Memory B cell (primary cell): ENCODE measurements around the gene PZP.
"Not testable (repeated sequence)": the region's sequence is repeated elsewhere in the genome, so short reads cannot be mapped to it uniquely, and the experiment has no call there.

ENCODE experiments used
- ATAC-seq: fragments of 150-1000 bp; cut with Tn5 transposase; 2 replicates; pipeline ENCODE4 v1.10.0; 2021; ENCODE audit warnings: low read depth, mild to moderate bottlenecking, moderate library complexity
- DNase-seq, 2 donors: peaks; one replicate each; pipeline ENCODE4 v3.0.0; 2022; ENCODE audit warnings: low spot score in 2 of 2
- H3K27ac Mint-ChIP-seq: one replicate; pipeline ENCODE4 v1.8.0; 2022; ENCODE audit warnings: mild to moderate bottlenecking, moderate library complexity, mixed read lengths
- H3K27me3 Mint-ChIP-seq: one replicate; pipeline ENCODE4 v1.8.0; 2022; ENCODE audit warnings: mixed read lengths
- H3K36me3 Mint-ChIP-seq: one replicate; pipeline ENCODE4 v1.8.0; 2022; ENCODE audit warnings: mild to moderate bottlenecking, mixed read lengths
- H3K4me1 Mint-ChIP-seq: one replicate; pipeline ENCODE4 v1.8.0; 2022; ENCODE audit warnings: mixed read lengths
- H3K4me3 Mint-ChIP-seq: one replicate; pipeline ENCODE4 v1.8.0; 2022; ENCODE audit warnings: mild to moderate bottlenecking, moderate library complexity, mixed read lengths
- H3K9me3 Mint-ChIP-seq: one replicate; pipeline ENCODE4 v1.8.0; 2022; ENCODE audit warnings: mixed read lengths

The PZP gene

GRCh38 chr12:9208229-9208628, at the start of gene PZP:
TSS of gene PZP (minus strand) at chr12:9208395. CDS start at chr12:9208341, 54 bp downstream.
- ATAC-seq (no peak), DNase-seq (no peak)
- Mint-ChIP-seq H3K27me3 (peaks cover 3% of the 10 kb centered on the region), H3K27ac (no peak within 1 kb of the TSS), H3K9me3 (peaks cover 3% of the 10 kb centered on the region), H3K4me1 (no peaks in the 10 kb centered on the region), H3K36me3 (peaks cover 1% of the 10 kb centered on the region), H3K4me3 (no peak within 1 kb of the TSS)

DNA sequence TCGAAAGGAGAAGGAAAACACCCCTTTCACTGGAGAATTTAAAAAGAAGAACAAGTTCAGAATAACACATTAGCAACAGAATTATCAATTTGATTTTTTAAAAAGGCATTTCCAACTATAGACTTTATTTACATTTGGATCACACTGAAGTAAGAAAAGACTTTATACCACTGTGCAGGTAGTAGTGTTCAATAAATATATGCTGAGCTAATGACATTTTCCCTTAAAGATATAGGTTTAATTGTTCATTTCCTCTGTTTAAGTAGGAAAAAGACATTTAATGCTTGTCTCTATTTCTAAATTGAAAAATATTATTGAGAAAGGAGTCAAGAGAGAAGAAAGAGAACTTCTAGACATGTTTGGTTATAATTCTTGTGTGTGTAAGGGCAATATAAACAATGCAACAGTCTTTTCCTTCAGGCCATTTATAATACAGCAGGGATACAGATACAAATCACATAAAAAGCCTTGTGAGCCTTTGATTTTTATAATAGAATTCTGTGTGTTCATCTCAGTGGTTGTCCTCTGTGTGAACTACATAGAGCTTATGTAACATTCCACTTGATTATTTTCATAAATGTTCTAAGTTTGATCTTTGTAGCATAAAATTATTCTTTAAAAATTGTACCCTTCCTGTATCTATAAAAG, 48.7 kb upstream of the PZP start:
- ATAC-seq, result no peak
- H3K4me3 Mint-ChIP-seq, result no peak overlapping the region
- no peaks in the 10 kb centered on the region for H3K4me1 Mint-ChIP-seq
- H3K27me3 Mint-ChIP-seq, result peaks cover 5% of the 10 kb centered on the region
- no peak overlapping the region for H3K27ac Mint-ChIP-seq
- H3K9me3 Mint-ChIP-seq, result peaks cover 5% of the 10 kb centered on the region
- peaks cover 2% of the 10 kb centered on the region for H3K36me3 Mint-ChIP-seq
- DNase-seq, result no peak

DNA sequence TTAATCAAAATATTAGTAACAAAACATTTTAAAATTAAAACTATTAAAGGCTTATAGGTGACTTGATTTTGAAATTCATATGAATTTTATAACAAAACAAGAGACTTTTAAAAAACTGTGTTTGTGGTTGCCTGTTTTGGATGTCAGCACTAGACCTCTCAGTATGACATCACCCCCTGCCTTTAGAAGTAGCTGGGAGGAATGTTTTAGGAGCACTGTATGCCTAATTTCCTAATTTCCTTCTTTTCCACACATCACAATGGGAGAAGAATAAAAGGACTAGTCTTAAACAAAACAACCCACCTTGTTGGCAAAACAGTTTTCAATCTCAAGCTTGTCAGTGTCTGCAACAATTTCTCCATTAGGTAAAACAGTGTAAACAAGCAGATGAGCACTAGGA, 48.1 kb upstream of the PZP start:
- Mint-ChIP-seq H3K36me3 (peaks cover 2% of the 10 kb centered on the region), H3K27ac (no peak overlapping the region), H3K9me3 (peaks cover 7% of the 10 kb centered on the region), H3K27me3 (peaks cover 7% of the 10 kb centered on the region), H3K4me3 (no peak overlapping the region), H3K4me1 (no peaks in the 10 kb centered on the region)
- DNase-seq, result no peak
- ATAC-seq, result no peak

- ATAC-seq (no peak), DNase-seq (no peak)
- Mint-ChIP-seq H3K4me1 (no peaks in the 10 kb centered on the region), H3K4me3 (no peak overlapping the region), H3K36me3 (peaks cover 2% of the 10 kb centered on the region), H3K27me3 (peaks cover 7% of the 10 kb centered on the region), H3K9me3 (peaks cover 7% of the 10 kb centered on the region), H3K27ac (no peak overlapping the region)
Observed at GRCh38 chr12:9255837-9256236, 47.6 kb upstream of the PZP start.

- no peak overlapping the region for H3K4me3 Mint-ChIP-seq
- peaks cover 2% of the 10 kb centered on the region for H3K36me3 Mint-ChIP-seq
- no peak for DNase-seq
- no peak for ATAC-seq
- peaks cover 17% of the 10 kb centered on the region for H3K27me3 Mint-ChIP-seq
- H3K27ac Mint-ChIP-seq, result no peak overlapping the region
- H3K9me3 Mint-ChIP-seq, result peaks cover 11% of the 10 kb centered on the region
- no peaks in the 10 kb centered on the region for H3K4me1 Mint-ChIP-seq
Observed at GRCh38 chr12:9253464-9253863, 45.3 kb upstream of the PZP start.

- not testable (repeated sequence) for H3K36me3 Mint-ChIP-seq, DNase-seq, H3K4me1 Mint-ChIP-seq, H3K27ac Mint-ChIP-seq, ATAC-seq, H3K4me3 Mint-ChIP-seq
- H3K27me3 Mint-ChIP-seq, result peaks cover 19% of the 10 kb centered on the region
- peaks cover 11% of the 10 kb centered on the region for H3K9me3 Mint-ChIP-seq
Observed at GRCh38 chr12:9252791-9253190, 44.6 kb upstream of the PZP start.

DNA sequence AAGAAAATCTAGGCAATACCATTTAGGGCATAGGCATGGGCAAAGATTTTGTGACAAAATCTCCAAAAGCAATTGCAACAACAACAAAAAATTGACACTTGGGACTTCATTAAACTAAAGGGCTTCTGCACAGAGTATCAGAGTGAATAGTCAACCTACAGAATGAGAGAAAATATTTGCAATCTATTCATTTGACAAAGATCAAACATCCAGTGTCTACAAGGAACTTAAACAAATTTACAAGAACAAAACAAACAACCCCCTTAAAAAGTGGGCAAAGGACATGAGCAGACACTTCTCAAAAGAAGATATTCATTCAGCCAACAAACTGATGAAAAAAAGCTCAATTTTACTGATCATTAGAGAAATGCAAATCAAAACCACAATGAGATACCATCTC, 44.1 kb upstream of the PZP start:
- Mint-ChIP-seq H3K4me1 (no peaks in the 10 kb centered on the region), H3K27me3 (peaks cover 19% of the 10 kb centered on the region), H3K36me3 (peaks cover 2% of the 10 kb centered on the region), H3K27ac (no peak overlapping the region), H3K9me3 (peaks cover 11% of the 10 kb centered on the region), H3K4me3 (no peak overlapping the region)
- ATAC-seq (no peak), DNase-seq (no peak)

GRCh38 chr12:9248435-9248834, 40.2 kb upstream of the PZP start:
- Mint-ChIP-seq H3K4me1 (peaks cover 4% of the 10 kb centered on the region), H3K27ac (no peak overlapping the region), H3K27me3 (peaks cover 25% of the 10 kb centered on the region), H3K9me3 (peaks cover 11% of the 10 kb centered on the region), H3K36me3 (peaks cover 2% of the 10 kb centered on the region), H3K4me3 (no peak overlapping the region)
- no peak for DNase-seq
- ATAC-seq, result no peak

- DNase-seq (no peak), ATAC-seq (no peak)
- Mint-ChIP-seq H3K36me3 (peaks cover 2% of the 10 kb centered on the region), H3K4me1 (peaks cover 7% of the 10 kb centered on the region), H3K27ac (no peak overlapping the region), H3K27me3 (peaks cover 18% of the 10 kb centered on the region), H3K4me3 (no peak overlapping the region), H3K9me3 (peaks cover under 1% of the 10 kb centered on the region)
Observed at GRCh38 chr12:9244894-9245293, 36.7 kb upstream of the PZP start.

- Mint-ChIP-seq H3K4me1 (peaks cover 7% of the 10 kb centered on the region), H3K27me3 (peaks cover 16% of the 10 kb centered on the region), H3K9me3 (no peaks in the 10 kb centered on the region), H3K4me3 (no peak overlapping the region), H3K27ac (no peak overlapping the region), H3K36me3 (peaks cover 2% of the 10 kb centered on the region)
- DNase-seq, result no peak
- no peak for ATAC-seq
Observed at GRCh38 chr12:9243999-9244649, 35.9 kb upstream of the PZP start.

GRCh38 chr12:9241301-9241700, 33.1 kb upstream of the PZP start:
- ATAC-seq (no peak), DNase-seq (no peak)
- Mint-ChIP-seq H3K9me3 (no peaks in the 10 kb centered on the region), H3K27me3 (peaks cover 18% of the 10 kb centered on the region), H3K4me1 (peaks cover 7% of the 10 kb centered on the region), H3K36me3 (peaks cover 2% of the 10 kb centered on the region), H3K4me3 (no peak overlapping the region), H3K27ac (no peak overlapping the region)

- H3K4me3 Mint-ChIP-seq, result no peak overlapping the region
- H3K36me3 Mint-ChIP-seq, result peaks cover 2% of the 10 kb centered on the region
- no peak for ATAC-seq
- no peaks in the 10 kb centered on the region for H3K9me3 Mint-ChIP-seq
- H3K4me1 Mint-ChIP-seq, result peaks cover 4% of the 10 kb centered on the region
- peaks cover 15% of the 10 kb centered on the region for H3K27me3 Mint-ChIP-seq
- no peak overlapping the region for H3K27ac Mint-ChIP-seq
- DNase-seq, result no peak
Observed at GRCh38 chr12:9240776-9241175, 32.6 kb upstream of the PZP start.

DNA sequence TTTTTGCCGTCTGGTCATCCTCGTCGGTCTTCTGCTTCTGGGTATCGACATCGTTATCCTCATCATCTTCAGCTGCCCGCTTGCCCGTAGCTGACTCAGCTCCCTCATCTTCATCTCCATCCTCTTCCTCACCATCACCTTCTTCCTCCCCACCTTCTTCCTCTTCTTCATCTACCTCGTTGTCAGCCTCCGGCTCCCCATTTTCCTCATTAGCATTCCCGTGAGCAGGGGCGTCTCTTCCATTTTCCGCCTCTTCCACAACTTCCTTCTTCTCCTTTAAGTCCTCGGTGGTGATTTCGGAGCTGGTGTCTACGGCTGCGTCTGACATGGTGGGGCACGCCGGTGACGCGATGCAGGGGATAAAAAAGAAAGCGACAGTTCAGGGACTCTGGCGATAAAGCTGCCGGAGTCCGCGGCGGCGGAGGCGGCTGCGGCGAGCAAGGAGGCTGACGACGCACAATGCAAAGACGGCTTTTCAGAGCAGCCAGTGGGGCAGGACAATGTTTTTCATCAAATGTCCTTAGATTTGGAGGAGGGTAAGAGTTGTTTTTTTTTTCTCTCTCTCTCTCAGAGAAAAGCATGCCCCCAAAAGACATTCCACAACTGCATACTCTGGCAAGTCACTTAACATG, 31.9 kb upstream of the PZP start:
- not testable (repeated sequence) for H3K36me3 Mint-ChIP-seq, H3K4me1 Mint-ChIP-seq, H3K9me3 Mint-ChIP-seq
- peak; percentile 7 to 18 for DNase-seq
- Mint-ChIP-seq H3K27ac (peak overlapping the region; percentile 82), H3K27me3 (peaks cover 16% of the 10 kb centered on the region), H3K4me3 (peak overlapping the region; percentile 97)
- peak; percentile 64 for ATAC-seq

DNA sequence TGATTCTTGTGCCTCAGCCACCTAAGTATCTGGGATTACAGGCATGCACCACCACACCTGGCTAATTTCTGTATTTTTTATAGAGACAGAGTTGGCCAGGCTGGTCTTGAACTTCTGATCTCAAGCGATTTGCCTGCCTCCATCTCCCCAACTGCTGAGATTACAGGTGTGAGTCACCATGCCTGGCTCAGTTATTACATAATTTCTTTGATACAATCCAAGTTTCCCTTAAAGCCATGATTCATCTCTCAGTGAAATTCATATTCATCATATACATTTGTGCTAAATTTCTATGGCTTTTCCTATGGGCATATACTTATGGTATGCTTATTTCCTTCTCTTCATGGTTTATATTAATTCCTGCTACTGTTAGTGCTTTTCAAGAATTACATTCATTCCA, 29.1 kb upstream of the PZP start:
- H3K4me3 Mint-ChIP-seq, result no peak overlapping the region
- peaks cover 2% of the 10 kb centered on the region for H3K36me3 Mint-ChIP-seq
- no peak for ATAC-seq
- no peak for DNase-seq
- peaks cover 4% of the 10 kb centered on the region for H3K4me1 Mint-ChIP-seq
- no peak overlapping the region for H3K27ac Mint-ChIP-seq
- no peaks in the 10 kb centered on the region for H3K9me3 Mint-ChIP-seq
- H3K27me3 Mint-ChIP-seq, result peaks cover 13% of the 10 kb centered on the region
